DLD1 (cell line): Measurements from ENCODE around the gene HOXD11.

Source experiments
- in situ Hi-C: cut with HindIII; loops from 2 replicates; pipeline ENCODE4 v1.10.0; 2017; ENCODE audit warnings: low sequenced_read_pairs

Gene HOXD11

GRCh38 chr2:176145085-176145969 lies 38.2 kb downstream of the HOXD11 start:
- in situ Hi-C loops, result loop anchor here (25.0 kb wide), 1 partner anchor 492 kb away; no protein-coding TSS in a partner anchor

GRCh38 chr2:176146101-176146500 lies 39.0 kb downstream of the HOXD11 start:
- in situ Hi-C loops, result loop anchor here (25.0 kb wide), 1 partner anchor 491 kb away; no protein-coding TSS in a partner anchor

- in situ Hi-C loops, result loop anchor here (25.0 kb wide), 1 partner anchor 491 kb away; no protein-coding TSS in a partner anchor
Observed at GRCh38 chr2:176146645-176147044, 39.6 kb downstream of the HOXD11 start.

GRCh38 chr2:176147210-176147799 lies 40.2 kb downstream of the HOXD11 start:
- in situ Hi-C loops, result loop anchor here (25.0 kb wide), 1 partner anchor 490 kb away; no protein-coding TSS in a partner anchor

GRCh38 chr2:176147800-176148496 lies 40.9 kb downstream of the HOXD11 start:
- in situ Hi-C loops, result loop anchor here (25.0 kb wide), 1 partner anchor 489 kb away; no protein-coding TSS in a partner anchor

- in situ Hi-C loops, result loop anchor here (25.0 kb wide), 1 partner anchor 488 kb away; no protein-coding TSS in a partner anchor
Observed at GRCh38 chr2:176148751-176149421, 41.8 kb downstream of the HOXD11 start.

- in situ Hi-C loops, result loop anchor here (25.0 kb wide), 1 partner anchor 488 kb away; no protein-coding TSS in a partner anchor
Observed at GRCh38 chr2:176149481-176149938, 42.4 kb downstream of the HOXD11 start.

GRCh38 chr2:176149939-176150583 lies 43.0 kb downstream of the HOXD11 start:
- in situ Hi-C loops, result loop anchor here (25.0 kb wide), 1 partner anchor 487 kb away; no protein-coding TSS in a partner anchor

- in situ Hi-C loops, result no loop called here
Observed at GRCh38 chr2:176150584-176151441, 43.7 kb downstream of the HOXD11 start.

- in situ Hi-C loops, result no loop called here
Observed at GRCh38 chr2:176151442-176152287, 44.6 kb downstream of the HOXD11 start, which contains the start of gene HOXD4. HOXD4 (plus strand) TSS chr2:176151550; CDS start chr2:176151634, 84 bp downstream.

- in situ Hi-C loops, result no loop called here
Observed at GRCh38 chr2:176152350-176153181, 45.5 kb downstream of the HOXD11 start.

- in situ Hi-C loops, result no loop called here
Observed at GRCh38 chr2:176154576-176155252, 47.6 kb downstream of the HOXD11 start.

GRCh38 chr2:176155356-176156044 lies 48.4 kb downstream of the HOXD11 start:
- in situ Hi-C loops, result no loop called here

- in situ Hi-C loops, result no loop called here
Observed at GRCh38 chr2:176156301-176156806, 49.3 kb downstream of the HOXD11 start.

- in situ Hi-C loops, result no loop called here
Observed at GRCh38 chr2:176156807-176157498, 49.9 kb downstream of the HOXD11 start, which contains the start of gene HOXD3. HOXD3 (plus strand) TSS chr2:176157307; CDS start chr2:176169115, 11,808 bp downstream.
